ENCODE results near the gene CUL3.

CUL3 gene

DNA sequence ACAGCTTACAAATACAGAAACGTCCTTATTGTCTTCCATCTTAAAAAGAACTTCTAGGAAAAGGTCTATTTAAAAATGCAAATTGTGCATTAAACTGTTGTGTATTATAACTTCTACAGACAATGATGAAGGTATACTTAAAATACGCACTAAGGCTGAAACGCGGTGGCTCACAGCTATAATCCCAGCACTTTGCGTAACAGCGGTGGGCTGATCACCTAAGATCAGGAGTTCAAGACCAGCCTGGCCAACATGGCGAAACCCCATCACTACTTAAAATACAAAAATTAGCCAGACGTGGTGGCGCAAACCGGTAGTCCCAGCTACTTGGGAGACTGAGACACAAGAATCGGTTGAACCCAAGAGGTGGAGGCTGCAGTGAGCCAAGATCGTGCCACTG lies 4.9 kb downstream of the CUL3 start:
- DNase-seq (ENCODE audit: low read depth), result no peak

DNA sequence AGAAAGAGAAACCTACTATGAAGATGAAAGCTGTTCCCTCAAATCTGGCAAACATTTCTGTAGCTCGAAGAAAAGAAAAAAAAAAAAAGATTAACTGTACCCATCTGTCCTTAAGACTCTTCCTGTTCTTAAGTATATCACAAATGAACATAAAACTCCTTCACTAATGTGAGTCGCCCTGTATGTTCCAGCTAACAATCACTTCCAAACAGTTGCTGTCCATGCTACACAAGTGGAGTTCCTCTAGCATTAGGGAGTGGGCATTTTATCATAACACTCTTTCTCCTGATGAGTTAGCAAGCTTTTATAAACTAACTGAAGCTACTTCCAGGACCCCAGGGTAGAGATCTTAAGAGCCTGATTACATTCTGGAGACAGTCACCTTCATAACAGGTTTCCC lies 5.8 kb downstream of the CUL3 start:
- DNase-seq (ENCODE audit: low read depth), result no peak

DNA sequence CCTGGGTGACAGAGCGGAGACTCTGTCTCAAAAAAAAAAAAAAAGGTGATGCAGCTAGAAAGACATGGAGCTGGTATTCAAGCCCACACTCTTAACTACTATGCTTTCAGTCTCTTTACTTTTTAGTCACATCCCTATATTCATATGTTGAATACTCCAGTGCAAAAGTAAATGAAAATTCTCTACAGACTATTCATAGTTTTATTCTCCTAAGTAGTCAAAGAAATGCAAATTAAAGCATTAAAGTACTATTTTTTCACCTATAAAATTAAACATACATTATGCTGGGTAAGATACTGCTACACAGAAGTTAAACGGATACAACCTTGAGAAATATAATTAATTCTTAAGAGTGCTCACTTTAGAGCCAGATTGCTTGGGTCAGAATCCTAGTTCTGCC lies 7.6 kb downstream of the CUL3 start:
- DNase-seq (ENCODE audit: low read depth), result no peak

DNA sequence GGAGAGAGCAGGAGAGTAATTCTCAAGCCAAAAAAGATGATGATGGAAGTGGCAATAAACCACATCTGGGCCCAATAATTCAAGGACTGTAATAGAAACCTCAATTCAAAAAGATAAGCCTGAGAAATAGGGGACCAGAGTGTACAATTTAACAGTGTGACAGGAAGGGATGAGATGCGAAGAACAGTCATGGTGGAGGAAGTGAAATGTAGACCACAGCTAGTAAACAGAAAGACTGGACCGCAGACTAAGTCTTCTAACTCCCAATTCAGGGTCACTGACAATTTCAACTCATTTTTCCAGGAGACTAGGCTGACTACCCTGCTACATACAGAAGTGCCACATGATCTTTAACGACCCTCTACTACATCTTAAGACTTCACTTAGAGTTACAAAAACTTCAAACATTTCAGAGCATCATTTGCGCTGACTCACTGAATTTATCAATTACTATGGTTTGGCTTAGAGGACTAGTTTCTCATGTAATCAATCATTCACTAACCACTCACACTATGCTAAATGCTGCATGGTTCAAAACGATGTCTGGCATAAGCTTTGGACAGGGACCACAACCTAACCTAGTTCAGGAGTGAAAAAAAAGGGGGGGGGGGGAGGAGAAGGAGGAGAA lies 9.0 kb downstream of the CUL3 start:
- DNase-seq (ENCODE audit: low read depth), result no peak

DNA sequence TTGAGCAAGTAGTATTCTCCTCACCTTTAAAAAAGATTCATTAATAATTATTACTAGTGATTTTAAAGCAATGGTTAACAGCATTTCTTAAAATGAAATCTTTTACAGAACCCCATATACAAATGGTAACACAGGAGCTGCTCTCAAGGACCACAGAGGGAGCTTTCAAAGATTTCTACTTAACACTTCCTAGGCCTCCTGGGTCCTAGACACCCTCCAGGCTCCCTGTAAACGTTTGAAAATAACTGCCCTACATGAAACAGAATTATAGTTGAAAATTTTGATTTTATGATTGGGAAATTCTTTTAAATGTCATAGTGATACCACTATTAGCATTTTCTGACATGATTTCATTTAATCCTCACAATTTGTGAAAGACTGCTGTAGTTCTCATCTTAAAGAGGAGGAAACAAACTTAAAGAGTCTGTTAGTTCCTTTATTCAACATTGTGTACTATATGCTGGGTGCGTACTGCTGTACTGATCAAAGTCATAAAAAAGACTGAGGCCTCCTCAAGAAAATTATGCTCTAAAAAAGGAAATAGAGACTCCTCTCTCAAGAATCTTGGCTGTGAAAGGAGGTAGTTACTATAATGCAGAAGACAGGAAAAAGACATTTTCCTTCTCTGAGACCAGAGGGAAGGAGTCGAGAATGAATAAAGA lies 10.6 kb downstream of the CUL3 start:
- DNase-seq (ENCODE audit: low read depth), result no peak

DNA sequence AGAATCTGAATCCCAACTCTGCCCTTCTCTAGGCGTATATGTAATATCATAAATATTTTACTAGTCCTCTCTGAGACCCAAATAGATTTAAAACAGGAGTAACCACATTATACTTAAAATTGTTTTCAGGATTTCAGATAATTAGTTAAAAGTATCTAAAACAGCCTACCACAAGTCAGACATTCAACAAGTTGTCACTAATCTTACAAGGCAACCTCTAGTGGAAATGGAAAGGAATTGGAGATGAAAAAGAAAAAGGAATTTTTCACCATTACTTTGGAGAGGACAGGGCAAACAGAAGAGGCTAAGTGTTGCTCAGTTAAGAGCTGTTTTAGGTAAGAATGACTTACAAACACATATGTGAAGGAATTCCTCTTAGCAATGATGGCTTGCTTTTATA lies 11.4 kb downstream of the CUL3 start:
- no peak for DNase-seq (ENCODE audit: low read depth)

DNA sequence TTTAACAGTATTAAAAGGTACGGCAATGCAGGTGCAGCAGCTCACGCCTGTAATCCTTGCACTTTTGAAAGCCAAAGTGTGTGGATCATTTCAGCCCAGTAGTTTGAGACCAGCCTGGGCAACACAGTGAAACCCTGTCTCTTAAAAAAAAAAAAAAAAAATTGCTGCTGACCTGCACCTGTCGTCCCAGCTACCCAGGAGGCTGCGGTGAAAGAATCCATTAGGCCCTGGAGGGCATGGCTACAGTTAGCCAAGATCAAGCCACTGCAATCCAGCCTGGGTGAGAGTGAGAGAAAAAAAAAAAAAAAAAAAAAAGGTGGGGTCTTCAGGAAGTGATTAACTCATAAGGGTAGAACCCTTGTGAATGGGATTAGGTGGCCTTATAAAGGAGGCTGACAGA lies 12.8 kb downstream of the CUL3 start:
- no peak for DNase-seq (ENCODE audit: low read depth)

DNA sequence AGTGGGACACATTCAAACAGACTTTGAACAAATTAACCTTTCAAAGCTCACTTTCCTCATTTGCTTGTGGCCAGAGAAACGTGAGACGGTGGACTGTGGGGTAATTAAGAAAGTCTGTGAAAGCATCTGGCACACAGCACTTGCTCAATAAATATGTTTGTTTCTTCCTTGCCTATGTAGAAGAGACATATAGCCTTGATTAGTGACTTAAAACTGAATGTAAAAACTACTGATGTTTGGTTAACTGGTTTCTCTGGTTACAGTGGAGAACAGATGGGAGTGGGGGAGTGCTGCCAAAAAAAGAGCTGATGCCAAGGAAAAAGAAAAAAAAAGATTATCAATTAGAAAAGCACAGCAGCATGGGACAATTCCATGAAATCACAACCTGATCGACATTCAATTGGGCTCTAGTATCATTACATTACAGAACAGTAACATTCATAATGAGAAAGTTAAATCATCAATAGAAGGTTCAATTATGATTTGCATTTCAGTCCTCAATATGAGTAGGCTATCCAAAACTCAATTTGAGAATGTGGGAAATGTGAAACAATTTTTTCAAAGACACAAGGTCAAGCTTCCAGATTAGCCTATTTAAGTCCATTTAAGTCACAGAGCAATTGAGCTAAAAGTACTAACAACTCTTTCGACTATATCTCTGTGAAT lies 14.7 kb downstream of the CUL3 start:
- peak; percentile 43 for DNase-seq (ENCODE audit: low read depth)

DNA sequence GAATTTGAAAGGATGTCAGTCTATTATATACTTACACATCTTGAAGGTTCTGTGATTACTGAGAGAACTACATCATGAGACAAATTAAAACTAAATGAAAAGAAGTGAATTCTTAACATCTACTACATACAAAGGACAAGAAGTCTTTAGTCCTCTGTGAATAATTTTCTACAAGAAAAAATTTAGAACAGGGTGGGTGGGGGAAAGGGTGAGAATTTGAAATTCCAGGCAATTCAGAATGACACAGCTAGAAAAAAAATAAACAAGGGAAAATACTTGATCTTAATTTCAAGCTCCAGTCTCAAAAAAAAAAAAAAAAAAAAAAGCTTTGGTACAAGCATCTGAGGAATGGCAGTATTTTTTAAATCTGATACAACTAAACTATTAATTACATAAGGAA lies 15.5 kb downstream of the CUL3 start:
- DNase-seq (ENCODE audit: low read depth), result no peak

DNA sequence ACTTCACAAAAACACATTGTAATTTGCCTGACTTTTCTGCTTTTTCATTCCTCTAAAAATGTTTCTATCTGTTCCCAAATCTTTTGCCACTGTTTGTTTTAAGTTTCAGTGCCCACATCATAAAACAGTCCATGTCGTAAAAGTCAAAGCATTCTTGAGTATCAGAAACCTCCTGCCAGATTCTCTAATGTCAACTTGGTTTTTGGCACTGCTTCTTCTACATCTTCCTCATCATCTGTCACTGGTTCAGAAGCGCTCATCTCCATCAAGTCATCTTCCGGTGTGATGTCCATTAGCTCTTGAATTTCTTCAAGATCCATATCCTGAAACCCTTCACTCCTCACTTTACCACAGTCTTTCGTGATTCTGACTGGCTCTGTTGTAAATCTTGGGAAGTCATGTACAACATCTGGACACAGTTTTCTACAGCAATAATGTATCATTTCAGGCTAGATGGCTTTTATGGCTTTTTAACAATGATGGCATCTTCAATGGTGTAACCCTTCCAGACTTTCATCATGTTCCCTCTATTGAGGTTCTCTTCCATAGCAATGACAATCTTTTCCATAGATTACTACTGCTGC lies 19.6 kb downstream of the CUL3 start:
- DNase-seq (ENCODE audit: low read depth), result peak; percentile 75

DNA sequence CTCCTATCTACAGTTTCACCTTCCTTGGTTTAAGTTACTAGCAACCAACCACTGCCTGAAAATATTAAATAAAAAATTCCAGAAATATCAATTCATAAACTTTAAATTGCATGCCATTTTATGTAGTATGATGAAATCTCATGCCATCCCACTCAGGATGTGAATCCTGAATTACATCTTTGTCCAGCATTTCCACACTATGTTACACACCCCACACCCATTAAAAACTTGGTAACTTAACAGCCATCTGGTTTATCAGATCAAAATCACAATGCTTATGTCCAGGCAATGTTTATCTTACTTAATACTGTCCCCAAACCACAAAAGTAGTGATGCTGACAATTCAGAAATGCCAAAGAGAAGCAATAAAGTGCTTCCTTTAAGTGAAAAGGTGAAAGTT lies 21.6 kb downstream of the CUL3 start:
- DNase-seq (ENCODE audit: low read depth), result no peak

DNA sequence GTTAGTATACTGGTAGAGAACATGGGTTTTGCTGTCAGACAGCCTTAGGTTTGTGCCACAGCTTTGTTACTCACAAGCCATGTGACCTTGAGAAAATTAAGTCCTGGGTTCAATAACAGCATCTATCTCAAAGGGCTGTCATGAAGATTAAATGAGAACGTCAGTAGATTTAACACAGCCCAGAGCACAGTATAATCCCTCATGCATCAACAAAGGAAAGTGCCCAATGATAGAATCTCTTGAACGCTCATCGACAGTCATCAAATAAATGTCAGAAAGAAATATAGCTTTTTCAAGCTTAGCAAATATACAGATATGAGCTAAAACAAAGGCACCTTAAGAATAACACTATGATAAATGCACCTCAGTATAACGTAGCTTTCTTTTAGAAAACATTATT lies 22.3 kb downstream of the CUL3 start:
- no peak for DNase-seq (ENCODE audit: low read depth)

DNA sequence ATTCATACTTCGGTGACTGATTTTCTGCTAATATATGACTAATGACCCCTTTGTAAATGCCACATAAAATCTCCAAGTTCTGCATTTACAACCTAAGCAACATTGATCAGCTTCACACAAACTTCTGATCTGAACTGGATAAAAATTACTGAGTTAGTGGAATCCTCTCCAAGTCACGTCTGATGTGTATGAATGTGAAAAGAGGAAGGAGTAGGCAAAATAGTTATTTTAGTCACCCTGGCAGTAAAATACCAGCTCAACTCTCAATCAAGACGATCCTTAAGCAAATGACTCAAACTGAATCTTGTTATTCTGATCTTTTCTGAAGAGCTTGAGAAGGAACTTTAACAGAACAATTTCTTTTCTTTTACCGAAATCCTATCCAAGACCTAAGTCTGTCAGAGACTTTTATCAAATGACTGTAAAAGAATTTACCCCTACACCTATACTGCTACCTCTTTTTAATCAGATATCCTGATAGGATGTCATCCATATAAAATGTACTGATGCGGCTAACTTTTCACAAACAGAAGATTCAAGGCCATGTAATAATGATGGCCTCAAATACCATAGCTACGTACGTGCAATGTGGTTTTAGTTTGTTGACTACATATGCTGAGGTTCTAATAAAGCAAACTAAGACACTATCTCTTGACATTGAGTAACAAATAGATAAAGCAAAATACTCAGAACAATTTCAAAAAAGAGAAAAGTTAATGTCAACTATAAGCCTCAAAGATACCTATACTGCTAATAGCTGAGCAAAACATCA lies 23.7 kb downstream of the CUL3 start:
- no peak for DNase-seq (ENCODE audit: low read depth)

DNA sequence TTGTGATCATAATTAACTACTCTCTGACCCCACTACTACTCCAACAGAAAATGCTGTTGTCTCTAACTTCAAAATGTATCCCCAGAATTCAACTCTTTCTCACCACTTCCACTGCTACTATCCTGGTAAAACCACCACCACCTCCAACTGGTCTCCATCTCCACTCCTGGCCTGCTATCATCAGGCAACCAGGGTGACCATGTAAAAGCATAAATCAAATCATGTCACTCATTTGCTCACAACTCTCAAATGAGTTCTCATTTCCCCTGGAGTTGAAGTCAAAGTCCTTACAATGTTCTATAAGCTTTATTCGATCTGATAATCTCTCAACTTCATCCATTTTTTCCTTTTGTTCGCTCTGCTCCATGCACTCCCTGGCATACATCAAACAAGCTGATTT lies 24.6 kb downstream of the CUL3 start:
- DNase-seq (ENCODE audit: low read depth), result no peak

DNA sequence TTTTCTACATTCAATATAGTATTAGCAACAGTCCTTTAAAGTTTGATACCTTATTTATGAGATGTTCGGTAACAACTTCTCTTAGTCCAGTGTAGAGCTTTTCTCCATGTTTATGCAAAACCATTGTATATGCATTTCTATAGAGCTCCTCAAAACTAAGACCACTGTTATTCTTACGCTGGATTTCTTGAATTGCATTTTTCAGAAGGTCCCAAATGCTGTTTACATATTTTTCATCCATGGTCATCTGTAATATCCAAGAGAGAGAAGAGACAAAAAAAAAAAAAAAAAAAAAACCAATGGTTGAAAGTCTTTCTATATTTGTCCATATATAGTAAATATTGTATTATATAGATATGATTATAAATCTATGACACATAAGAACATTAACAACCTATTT lies 27.6 kb downstream of the CUL3 start:
- DNase-seq (ENCODE audit: low read depth), result no peak

DNA sequence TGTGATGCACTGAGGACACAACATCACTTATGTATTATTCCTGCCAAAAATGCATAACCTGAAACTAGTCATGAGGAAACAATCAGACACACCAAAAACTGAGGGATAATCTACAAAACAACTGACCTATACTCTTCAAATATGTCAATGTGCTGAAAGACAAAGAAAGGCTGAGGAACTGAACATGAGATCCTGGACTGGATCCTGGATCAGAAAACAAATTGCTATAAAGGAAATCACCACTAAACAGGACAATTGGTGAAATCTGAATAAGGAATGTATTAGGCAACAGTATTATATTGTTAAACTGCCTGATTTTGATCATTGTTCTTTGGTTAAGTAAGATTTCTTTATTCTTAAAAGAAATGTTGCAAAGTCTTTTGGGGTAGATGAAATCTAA lies 28.8 kb downstream of the CUL3 start:
- no peak for DNase-seq (ENCODE audit: low read depth)

DNA sequence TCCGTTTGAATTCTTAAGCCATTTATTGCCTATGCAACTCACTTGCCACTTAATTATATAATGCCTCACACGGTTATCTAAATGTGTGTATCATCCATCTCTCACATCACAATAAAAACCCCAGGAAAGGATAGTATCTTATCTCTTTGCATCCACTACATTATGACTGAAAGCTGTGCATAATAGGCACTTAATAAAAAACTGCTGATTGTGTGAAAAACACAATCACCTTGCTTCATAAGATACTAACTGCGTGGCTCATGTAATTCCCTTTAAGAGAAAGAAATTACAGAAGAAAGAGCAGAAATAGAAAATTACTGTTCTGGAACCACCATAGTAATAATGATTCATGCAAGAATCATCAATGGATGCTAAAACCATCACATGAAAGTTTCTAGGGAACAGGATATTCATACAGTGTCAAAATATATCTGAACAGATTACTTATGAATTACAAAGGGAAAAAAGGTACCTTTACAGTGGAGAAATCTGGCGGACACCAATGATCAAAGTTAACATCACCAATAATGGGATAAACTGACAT lies 29.3 kb downstream of the CUL3 start:
- no peak for DNase-seq (ENCODE audit: low read depth)

DNA sequence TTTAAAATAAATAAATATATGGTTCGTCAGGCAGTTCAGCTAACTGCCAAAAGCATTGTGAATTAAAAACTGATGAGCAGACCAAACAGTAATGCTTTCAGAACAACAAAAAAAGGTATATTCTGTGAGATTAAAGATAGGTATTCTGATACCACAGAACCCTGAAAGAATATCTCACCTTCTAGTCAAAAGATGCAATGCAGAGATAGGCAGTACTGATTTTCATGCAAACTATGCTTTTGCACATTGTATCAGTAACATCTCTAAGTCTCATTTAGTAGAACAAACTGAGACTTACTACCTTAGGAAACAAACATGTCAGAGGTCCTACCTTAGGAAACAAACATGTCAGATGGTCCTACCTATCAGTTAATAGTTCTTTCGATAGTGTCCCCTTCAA lies 32.4 kb downstream of the CUL3 start:
- no peak for DNase-seq (ENCODE audit: low read depth)

DNA sequence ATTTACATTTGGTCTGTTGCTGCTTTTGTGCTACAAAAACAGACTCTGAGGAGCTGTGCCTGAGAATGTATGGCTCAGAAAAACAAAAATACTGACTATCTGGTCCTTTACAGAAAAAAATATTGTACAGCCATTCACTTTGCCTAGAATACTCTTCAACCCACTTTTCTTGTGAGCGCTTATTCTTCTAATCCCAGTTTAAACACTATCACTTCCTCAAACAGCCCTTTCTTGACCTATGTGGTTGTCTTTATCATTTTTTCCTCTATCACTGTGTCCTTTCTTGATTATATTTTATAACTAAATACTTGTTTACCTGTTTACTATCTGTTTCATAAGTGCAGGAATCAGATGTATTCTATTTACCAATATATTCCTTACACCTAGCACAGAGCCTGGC lies 33.5 kb downstream of the CUL3 start:
- no peak for DNase-seq (ENCODE audit: low read depth)

DNA sequence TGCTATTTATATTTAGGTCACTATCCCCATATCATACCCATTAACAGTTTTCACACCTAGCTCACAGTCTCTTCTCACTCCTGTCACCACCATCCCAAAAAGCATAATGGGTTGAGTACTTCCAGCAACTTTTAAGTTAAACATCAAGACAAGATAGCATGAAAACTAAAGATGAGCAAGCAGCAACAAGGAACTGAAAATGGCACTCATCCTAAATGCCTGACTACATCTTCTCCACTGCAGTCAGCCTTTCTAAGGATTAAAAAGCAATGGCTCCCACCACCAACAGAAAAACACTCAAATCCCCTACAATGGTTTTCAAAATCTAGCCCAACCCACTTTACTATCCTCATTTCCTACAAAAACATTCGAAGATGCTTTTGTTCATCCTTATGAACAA lies 38.2 kb downstream of the CUL3 start:
- DNase-seq (ENCODE audit: low read depth), result no peak

DNA sequence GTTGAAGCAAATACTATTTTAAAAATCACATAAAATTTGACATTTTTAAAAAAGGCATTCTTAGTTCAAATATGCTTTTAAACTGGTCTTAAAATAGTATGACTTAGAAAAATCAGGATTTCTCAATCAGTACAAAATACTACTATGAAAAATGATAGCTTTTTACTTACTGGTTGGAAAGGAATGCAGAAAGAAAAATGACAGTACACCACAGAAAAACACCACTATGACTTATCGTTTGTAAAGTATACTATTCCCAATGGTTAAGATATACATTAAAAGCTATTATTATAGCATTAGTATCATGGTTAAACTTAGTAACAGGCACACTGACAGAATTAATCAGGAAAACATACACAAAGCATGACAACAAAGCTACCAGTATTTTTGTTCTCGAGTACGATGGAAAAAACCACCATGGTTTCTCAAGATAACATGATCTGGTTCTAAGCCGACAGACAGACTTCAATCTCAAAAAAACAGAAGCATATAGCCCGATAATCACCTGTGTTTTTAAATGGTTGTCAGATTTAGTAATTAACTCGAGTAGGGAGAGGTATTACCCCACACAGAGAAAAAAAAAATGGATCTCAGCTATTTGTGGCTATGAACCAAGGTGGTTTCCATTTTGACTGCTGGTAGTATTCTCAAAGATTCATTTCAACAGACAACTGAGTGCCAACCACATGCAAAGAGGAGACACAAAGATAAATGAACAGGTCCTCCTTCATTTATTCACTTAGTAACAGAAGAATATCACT lies 39.1 kb downstream of the CUL3 start:
- no peak for DNase-seq (ENCODE audit: low read depth)

DNA sequence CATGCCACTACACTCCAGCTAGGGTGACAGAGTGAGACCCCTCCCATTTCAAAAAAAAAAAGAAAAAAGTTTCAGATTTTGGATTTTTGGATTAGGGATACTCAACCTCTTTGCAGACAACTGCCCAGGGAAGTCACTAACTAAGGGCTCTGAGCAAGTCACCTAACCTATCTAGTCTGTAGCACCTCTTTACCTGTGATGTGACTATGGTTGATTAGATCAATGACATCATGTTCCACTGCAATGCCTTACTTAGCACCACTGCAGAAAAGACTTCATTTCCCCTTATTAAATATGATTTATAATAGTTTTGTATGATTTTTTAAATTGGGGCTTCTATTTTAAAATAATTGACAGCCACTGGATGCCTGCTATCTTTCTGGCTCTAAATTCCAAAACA lies 41.2 kb downstream of the CUL3 start:
- DNase-seq (ENCODE audit: low read depth), result no peak
